GM20431 (cell line): Measurements from ENCODE around the gene CD164.
"Not testable (repeated sequence)": the region's sequence is repeated elsewhere in the genome, so short reads cannot be mapped to it uniquely, and the experiment has no call there.

Experiments
- in situ Hi-C: fragments of 300-500 bp; cut with MseI, MboI; formaldehyde crosslinking; loops from one replicate; pipeline ENCODE4 v1.15.0; 2020; ENCODE audit warnings: low sequenced_read_pairs; ENCODE audit not compliant: unreplicated experiment

The CD164 gene

GRCh38 chr6:109379711-109380110 lies 2.6 kb downstream of the CD164 start:
- in situ Hi-C loops, result loop anchor here (10.0 kb wide), 1 partner anchor 195 kb away; no protein-coding TSS in a partner anchor

GRCh38 chr6:109377717-109378116 lies 4.5 kb downstream of the CD164 start:
- in situ Hi-C loops, result no loop called here

GRCh38 chr6:109374326-109374892 lies 7.9 kb downstream of the CD164 start:
- in situ Hi-C loops, result no loop called here

- in situ Hi-C loops, result no loop called here
These were observed 8.5 kb downstream of the CD164 start for GRCh38 chr6:109373762-109374161.

- in situ Hi-C loops, result no loop called here
These were observed 8.9 kb downstream of the CD164 start for GRCh38 chr6:109373331-109373730.

GRCh38 chr6:109372130-109372529 lies 10.1 kb downstream of the CD164 start:
- in situ Hi-C loops, result no loop called here

GRCh38 chr6:109370792-109371191 lies 11.5 kb downstream of the CD164 start:
- in situ Hi-C loops, result no loop called here

- in situ Hi-C loops, result no loop called here
These were observed 11.9 kb downstream of the CD164 start for GRCh38 chr6:109370336-109370735.

GRCh38 chr6:109369728-109370127 lies 12.5 kb downstream of the CD164 start:
- in situ Hi-C loops, result no loop called here

GRCh38 chr6:109364382-109365078 lies 17.7 kb downstream of the CD164 start:
- in situ Hi-C loops, result not testable (repeated sequence)

- in situ Hi-C loops, result no loop called here
These were observed 18.5 kb downstream of the CD164 start for GRCh38 chr6:109363753-109364152.

- in situ Hi-C loops, result no loop called here
These were observed 20.0 kb downstream of the CD164 start for GRCh38 chr6:109362102-109362884.

GRCh38 chr6:109360791-109361190 lies 21.5 kb downstream of the CD164 start:
- in situ Hi-C loops, result no loop called here

- in situ Hi-C loops, result no loop called here
These were observed 22.0 kb downstream of the CD164 start for GRCh38 chr6:109360281-109360680.

- in situ Hi-C loops, result no loop called here
These were observed 23.0 kb downstream of the CD164 start for GRCh38 chr6:109359248-109359647.

GRCh38 chr6:109358204-109358603 lies 24.1 kb downstream of the CD164 start:
- in situ Hi-C loops, result no loop called here

GRCh38 chr6:109356237-109356636 lies 26.0 kb downstream of the CD164 start:
- in situ Hi-C loops, result no loop called here

- in situ Hi-C loops, result no loop called here
These were observed 30.8 kb downstream of the CD164 start for GRCh38 chr6:109351231-109352130.

- in situ Hi-C loops, result no loop called here
These were observed 32.8 kb downstream of the CD164 start for GRCh38 chr6:109349419-109349987.

GRCh38 chr6:109348226-109348625 lies 34.0 kb downstream of the CD164 start:
- in situ Hi-C loops, result no loop called here
